Psoas muscle (tissue), 8 donors: ENCODE data around the gene IKZF5. TPM values are rescaled to one million over a fixed set of nuclear protein-coding genes. Genes with fewer than 3 reads are reported as not detected.
A peak's percentile ranks its signal among the peaks of the same experiment; 100 is the strongest.

Source experiments
- ATAC-seq, 4 donors: fragments of 200-7000 bp; cut with Tn5 transposase; one replicate each; pipeline ENCODE4 v1.9.1; 2020; ENCODE audit warnings: moderate library complexity in 3 of 4, mild to moderate bottlenecking in 2 of 4
- DNase-seq, 2 donors: peaks; one replicate each; pipeline ENCODE4 v3.0.0-alpha.2; 2020
- H3K27ac ChIP-seq: fragments of 200-600 bp; one replicate; pipeline ENCODE4 v1.8.0; 2022
- H3K27me3 ChIP-seq, 3 donors: fragments of 200-600 bp in 1 of 3; one replicate each; pipeline versions ENCODE4 v1.6.1 to v1.8.0; 2013 to 2022; ENCODE audit warnings: low read length in 2 of 3, mild to moderate bottlenecking in 2 of 3, moderate library complexity in 1 of 3; ENCODE audit not compliant: insufficient read depth in 3 of 3
- H3K36me3 ChIP-seq, 2 donors: fragments of 200-600 bp in 1 of 2; one replicate each; pipeline versions ENCODE4 v1.6.1 to v1.8.0; 2013 to 2022; ENCODE audit warnings: low read depth in 1 of 2, mild to moderate bottlenecking in 1 of 2, moderate library complexity in 1 of 2; ENCODE audit not compliant: insufficient read depth in 1 of 2
- H3K4me1 ChIP-seq: fragments of 200-600 bp; one replicate; pipeline ENCODE4 v1.8.0; 2022
- H3K4me3 ChIP-seq: fragments of 200-600 bp; one replicate; pipeline ENCODE4 v1.8.0; 2022; ENCODE audit warnings: mild to moderate bottlenecking
- H3K9me3 ChIP-seq: fragments of 200-600 bp; one replicate; pipeline ENCODE4 v1.8.0; 2022
- WGBS, 3 donors: extraction: QIAGEN DNeasy Blood & Tissue Kit; methylation state at CpG; one replicate each; pipeline versions ENCODE4 v1.1.6 to v1.1.7; 2013; 5-methylcytosine and 5-hydroxymethylcytosine counted together
- intact Hi-C, 2 donors: fragments of 100-400 bp; cut with DNase I; formaldehyde crosslinking; loops; one replicate each; pipeline versions ENCODE4 v1.11.0 to v1.14.2; 2022
- polyA plus RNA-seq, 3 donors: library from polyadenylated mRNA; stranded (reverse); fragments of 200-250 nt; gene quantifications; one replicate each; pipeline ENCODE4 v1.2.3, GENCODE V29; 2013
- total RNA-seq, 4 donors: library from RNA; stranded (reverse); fragmentation: NEBNext Ultra II Directional in 2 of 4; extraction: Animal tissue kit (Norgen Biotek cat#: 25700) in 2 of 4; gene quantifications; one replicate each; pipeline versions ENCODE4 v1.2.1 to v1.2.4, GENCODE V29; 2021 to 2023
- TF ChIP-seq, protein P1 (sequence below): fragments of 200-600 bp; IDR thresholded peaks from one replicate; pipeline ENCODE4 v1.8.0; 2022; ENCODE audit warnings: antibody characterized with exemption
- donor health status: healthy with polysubstance abuse.
- donor health status: DM: no; HTN: no; CAD: no; lungs with moderate emphysema.
- donor health status: Bipolar disorder and iron deficiency.
- donor health status: healthy.
- donor health status: DM: yes; HTN: yes; CAD: no.
- donor health status: DM: no; HTN: no; CAD: no.
- donor health status: DM: no; HTN: no; CAD: no.
- donor health status: DM: yes; HTN: yes; CAD: no.

The IKZF5 gene
- total and polyA plus RNA-seq, 7 donors, result 4.9 to 20.1 (median 11.2) TPM

DNA sequence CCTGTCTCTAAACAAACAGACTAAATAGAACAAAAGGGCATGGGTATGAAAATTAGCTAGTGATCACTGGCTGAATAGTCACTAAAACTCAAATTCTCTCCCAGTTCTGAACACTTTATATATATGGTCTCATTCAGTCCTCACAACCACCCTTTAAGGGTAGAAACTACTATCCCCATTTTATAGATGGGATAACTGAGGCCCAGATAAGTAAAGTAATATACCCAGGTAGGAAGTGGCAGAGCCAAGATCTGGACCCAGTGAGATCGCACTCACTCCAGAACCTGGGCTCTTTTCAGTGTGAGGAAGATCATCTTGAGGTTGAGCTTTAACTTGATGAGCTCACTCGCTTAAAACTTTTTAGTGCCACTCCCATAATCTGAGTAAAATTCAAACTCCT lies 23.9 kb downstream of the IKZF5 start:
- Histone ChIP-seq H3K9me3 (no peaks in the 10 kb centered on the region), H3K27ac (no peak overlapping the region), H3K36me3 (peaks cover 0 to 34% of the 10 kb centered on the region in 2 donors), H3K27me3 (no peaks in the 10 kb centered on the region), H3K4me1 (peaks cover 6% of the 10 kb centered on the region), H3K4me3 (no peak overlapping the region)
- no peak for DNase-seq
- intact Hi-C loops, result no loop called here
- 95 to 100% (median 98%) methylated on average over 2 of the region's 2 CpGs for WGBS, 3 donors
- TF ChIP-seq, protein P1, sequence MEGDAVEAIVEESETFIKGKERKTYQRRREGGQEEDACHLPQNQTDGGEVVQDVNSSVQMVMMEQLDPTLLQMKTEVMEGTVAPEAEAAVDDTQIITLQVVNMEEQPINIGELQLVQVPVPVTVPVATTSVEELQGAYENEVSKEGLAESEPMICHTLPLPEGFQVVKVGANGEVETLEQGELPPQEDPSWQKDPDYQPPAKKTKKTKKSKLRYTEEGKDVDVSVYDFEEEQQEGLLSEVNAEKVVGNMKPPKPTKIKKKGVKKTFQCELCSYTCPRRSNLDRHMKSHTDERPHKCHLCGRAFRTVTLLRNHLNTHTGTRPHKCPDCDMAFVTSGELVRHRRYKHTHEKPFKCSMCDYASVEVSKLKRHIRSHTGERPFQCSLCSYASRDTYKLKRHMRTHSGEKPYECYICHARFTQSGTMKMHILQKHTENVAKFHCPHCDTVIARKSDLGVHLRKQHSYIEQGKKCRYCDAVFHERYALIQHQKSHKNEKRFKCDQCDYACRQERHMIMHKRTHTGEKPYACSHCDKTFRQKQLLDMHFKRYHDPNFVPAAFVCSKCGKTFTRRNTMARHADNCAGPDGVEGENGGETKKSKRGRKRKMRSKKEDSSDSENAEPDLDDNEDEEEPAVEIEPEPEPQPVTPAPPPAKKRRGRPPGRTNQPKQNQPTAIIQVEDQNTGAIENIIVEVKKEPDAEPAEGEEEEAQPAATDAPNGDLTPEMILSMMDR, result no peak
- no peak for ATAC-seq

DNA sequence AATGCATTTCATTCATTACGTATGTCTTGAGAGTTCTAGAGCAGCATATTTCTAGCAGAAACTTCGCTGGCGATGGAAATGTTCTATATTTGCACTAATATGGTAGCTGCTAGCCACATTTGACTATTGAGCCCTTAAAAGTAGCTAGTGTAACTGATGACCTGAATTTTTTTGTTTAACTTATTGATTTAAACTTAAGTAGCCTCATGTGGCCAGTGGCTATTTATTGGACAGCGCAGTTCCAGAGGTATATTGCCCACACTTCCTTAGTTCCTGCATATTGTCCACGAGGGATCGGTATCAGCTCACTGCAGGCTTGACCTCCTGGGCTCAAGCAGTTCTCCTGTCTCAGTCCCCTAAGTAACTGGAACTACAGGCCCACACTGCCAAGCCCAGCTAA lies 24.7 kb downstream of the IKZF5 start:
- WGBS, 3 donors, result 96 to 97% (median 97%) methylated on average over 6 of the region's 6 CpGs
- intact Hi-C loops, result loop anchor here in 1 of 2 donors (2.0 kb wide), 1 partner anchor 25 kb away; the partner anchor contains the start of genes ACADSB and IKZF5
- Histone ChIP-seq H3K9me3 (no peaks in the 10 kb centered on the region), H3K4me3 (no peak overlapping the region), H3K27ac (no peak overlapping the region), H3K27me3 (no peaks in the 10 kb centered on the region), H3K4me1 (peaks cover 9% of the 10 kb centered on the region), H3K36me3 (peaks cover 0 to 32% of the 10 kb centered on the region in 2 donors)
- ATAC-seq (no peak), DNase-seq (no peak)
- TF ChIP-seq, protein P1, result no peak

DNA sequence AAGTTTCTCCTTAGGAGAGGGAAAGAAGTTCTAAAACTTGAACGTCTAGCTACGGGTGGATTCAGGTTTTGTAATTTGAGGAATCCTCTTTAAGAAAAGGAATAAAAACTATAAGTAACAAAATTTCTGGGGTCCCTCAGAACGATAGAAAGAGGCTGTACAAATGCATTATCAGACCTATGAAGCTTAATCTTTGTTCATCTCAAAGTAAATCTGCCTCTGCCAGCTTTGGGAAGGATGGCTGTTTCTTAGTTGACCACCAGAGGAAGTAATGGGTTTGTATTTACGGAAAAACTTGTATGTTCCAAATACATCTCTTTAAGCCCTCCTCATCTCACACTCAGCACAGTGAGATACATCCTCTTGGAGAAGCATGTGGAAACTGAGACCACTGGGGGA lies 27.5 kb downstream of the IKZF5 start:
- intact Hi-C loops, result no loop called here
- TF ChIP-seq, protein P1, result peak; percentile 22
- DNase-seq, result no peak
- no peak overlapping the region for H3K27ac ChIP-seq
- ATAC-seq, result no peak
- H3K36me3 ChIP-seq, result peaks cover 0 to 13% of the 10 kb centered on the region in 2 donors
- no peaks in the 10 kb centered on the region for H3K27me3 ChIP-seq
- no peaks in the 10 kb centered on the region for H3K9me3 ChIP-seq
- H3K4me1 ChIP-seq, result peaks cover 9% of the 10 kb centered on the region
- WGBS, 3 donors, result 11 to 23% (median 17%) methylated on average over 4 of the region's 4 CpGs
- peak overlapping the region; percentile 88 for H3K4me3 ChIP-seq

DNA sequence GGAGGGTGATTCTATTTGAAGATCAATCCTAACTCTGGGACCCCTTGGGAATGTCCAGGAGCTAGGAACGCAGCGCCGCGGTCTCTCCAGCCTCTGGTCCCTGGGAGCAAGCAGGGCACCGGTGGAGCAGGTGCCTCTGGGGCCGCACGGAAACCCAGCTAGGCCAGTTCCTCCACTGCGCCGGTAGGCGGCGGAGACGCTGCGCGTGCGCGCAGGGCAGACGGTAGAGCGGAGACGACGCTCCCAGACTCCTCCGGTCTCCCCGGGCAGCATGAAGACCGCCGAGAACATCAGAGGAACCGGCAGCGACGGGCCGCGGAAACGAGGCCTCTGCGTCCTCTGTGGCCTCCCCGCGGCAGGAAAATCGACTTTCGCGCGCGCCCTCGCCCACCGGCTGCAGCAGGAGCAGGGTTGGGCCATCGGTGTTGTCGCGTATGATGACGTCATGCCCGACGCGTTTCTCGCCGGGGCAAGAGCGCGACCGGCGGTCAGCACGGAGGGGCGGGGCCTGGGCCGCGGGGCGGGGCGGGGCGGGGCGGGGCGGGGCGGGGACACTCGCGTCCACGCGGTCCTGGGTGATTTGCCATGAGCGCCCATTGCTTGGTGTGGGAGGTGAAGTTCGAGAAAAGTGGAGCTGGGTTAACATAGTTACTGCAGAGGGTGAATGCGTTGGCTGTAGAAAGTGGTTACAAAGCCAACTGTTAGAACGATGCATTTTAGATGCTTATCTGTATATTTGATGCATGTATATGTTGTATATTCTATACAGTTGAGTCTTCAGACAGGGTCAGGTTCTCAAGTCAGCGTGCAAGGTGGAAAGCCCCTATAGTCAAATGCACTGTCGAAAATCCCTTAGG lies 28.2 kb downstream of the IKZF5 start, which contains the start of gene PSTK:
TSS of gene PSTK (plus strand) at position 193 of the 857 bp plus-strand sequence. CDS start at position 272, 79 bp downstream.
- WGBS, 3 donors, result 0 to 1% (median 1%) methylated on average over 48 to 73 of the region's 73 CpGs
- intact Hi-C loops, result no loop called here
- H3K27ac ChIP-seq, result peak within 1 kb of the TSS; percentile 94
- H3K4me3 ChIP-seq, result peak within 1 kb of the TSS; percentile 88
- DNase-seq (peak; percentile 92 to 97), ATAC-seq (peak; percentile 99)
- no peaks in the 10 kb centered on the region for H3K27me3 ChIP-seq
- TF ChIP-seq, protein P1, result peak; percentile 95
- peaks cover 0 to 11% of the 10 kb centered on the region in 2 donors for H3K36me3 ChIP-seq
- peaks cover 9% of the 10 kb centered on the region for H3K4me1 ChIP-seq
- H3K9me3 ChIP-seq, result no peaks in the 10 kb centered on the region
